GM18861 (cell line): Measurements from ENCODE around the gene TUSC2.

Source experiments
- ATAC-seq: cut with Tn5 transposase; IDR thresholded peaks from one replicate; pipeline ENCODE4 v1.9.1; 2021; ENCODE audit not compliant: unreplicated experiment

TUSC2 gene

DNA sequence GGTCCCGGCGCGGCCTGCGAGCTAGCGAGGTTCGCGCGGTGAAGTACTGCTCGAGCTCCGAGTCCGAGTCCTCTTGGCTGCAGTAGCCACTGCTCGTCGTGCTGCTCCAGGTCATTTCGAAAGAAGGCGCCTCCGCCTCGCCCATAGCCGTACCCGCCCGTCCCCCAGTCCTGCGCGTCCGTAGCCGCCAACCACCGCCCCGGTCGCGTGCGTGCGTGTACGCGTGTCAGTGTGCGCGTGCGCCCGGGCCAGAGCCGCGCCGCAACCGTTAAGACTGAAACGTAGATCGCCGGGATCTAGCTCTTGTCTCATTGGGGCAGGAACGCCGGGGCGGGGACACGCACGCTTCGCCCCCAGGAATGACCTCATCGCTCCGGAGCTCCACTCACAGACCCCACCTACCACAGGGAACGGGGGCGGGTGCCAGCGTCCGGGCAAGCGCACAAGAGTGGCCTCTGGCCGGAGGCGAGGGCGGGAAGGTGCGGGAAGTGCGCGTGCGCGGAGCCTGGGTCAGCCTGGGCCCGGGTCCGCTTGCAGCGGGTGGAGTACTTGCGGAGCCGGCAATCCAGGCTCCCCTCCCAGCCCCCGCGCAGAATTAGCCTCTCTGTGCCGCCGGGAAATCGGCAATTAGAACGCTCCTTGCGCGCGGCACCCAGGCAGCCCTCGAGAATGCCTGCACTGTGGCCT lies 9.3 kb upstream of the TUSC2 start:
- ATAC-seq: peak; percentile 76

GRCh38 chr3:50336452-50337174 lies 8.6 kb upstream of the TUSC2 start:
- ATAC-seq: peak; percentile 17

DNA sequence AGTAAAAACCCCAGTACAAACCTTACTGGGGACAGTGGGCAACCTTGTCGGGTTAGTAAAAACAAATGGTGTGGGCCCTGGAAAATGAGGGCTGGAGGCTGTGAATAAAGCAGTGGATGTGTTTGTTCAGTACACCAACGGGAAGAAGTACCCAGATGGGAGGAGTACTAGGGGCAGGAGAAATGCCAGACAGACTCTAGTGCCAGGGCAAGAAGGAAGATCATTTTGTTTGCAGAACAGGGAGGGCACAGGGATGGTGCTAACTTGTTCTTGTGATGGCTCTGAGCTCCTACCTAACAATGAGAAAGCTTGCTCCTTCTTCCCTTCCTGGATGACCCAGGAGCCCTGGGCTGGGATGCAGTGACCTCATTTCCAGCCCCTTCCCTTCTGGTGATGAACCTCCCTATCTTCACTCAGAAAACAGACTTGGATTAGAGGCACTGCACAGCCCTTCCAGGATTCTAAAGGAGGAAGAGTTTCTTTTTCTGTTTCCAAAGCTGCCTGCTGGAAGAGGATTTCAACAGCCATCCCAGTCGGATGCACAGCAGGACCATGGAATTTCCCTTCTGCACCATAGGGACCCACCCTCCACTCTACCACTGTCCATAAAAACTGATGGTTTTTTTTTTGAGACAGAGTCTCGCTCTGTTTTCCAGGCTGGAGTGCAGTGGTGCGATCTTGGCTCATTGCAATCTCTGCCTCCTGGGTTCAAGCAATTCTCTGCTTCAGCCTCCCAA lies 6.5 kb upstream of the TUSC2 start:
- ATAC-seq: no peak

- no peak for ATAC-seq
Measured at GRCh38 chr3:50333744-50334328, 5.8 kb upstream of the TUSC2 start.

DNA sequence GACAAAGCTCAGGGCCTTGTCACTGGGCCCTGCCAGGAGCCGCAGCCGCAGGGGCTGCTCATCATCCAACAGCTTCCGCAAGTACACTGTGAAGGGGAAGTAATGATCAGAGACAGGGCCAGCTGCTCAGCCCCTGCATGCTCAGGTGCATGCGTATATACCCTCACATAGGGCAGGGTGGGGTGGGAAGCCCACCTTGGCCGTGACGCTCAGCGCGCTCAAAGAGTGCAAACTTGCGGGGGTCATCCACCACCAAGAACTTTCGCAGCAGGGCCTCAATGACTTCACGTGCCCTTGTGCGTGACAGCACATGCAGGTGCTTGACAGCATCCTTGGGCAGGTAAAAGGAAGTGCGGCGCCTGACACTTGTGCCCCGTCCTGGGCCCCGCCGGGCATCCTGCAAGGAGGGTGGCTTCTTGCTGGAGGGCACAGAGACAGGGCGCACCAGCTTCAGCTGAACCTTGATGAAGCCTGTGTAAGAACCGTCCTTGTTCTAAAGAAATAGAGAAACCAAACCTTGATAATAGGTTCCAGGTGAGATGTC lies 3.4 kb upstream of the TUSC2 start:
- no peak for ATAC-seq

- no peak for ATAC-seq
Measured at GRCh38 chr3:50330330-50330729, 2.3 kb upstream of the TUSC2 start.

- ATAC-seq: no peak
Measured at GRCh38 chr3:50327129-50327528, 894 bp downstream of the TUSC2 start.

GRCh38 chr3:50326182-50326541 lies 1.9 kb downstream of the TUSC2 start:
- no peak for ATAC-seq

DNA sequence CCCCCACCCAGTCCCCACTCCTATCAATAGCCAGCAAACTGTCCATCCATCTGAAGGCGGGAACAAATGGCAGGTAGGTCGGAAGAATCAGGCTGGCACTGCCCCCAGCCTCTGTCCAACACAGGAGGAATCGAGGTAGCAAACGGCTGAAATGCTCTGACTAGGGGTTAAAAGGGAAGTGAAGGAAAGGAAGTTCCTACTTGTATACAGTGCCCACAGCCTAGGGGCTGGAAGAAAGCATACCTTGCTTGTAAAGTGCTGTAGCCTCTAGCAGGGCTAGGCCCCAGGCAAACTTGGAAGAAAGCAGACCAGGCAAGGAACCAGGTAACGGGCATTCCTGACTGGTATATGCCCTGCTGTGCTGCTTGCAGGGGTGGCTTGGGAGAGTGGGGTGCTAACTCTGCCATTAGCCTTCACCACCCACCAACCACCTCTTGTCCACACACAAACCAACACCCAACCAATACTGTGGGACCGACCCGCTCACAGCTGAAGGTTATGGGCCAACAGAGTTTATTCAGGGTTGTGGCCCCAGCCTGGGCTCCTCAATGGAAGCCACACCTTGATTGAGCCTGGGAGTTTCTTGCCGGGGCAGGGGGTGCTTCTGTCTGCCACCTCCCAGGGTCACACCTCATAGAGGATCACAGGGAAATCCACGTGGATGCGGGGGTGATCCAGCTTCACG lies 2.4 kb downstream of the TUSC2 start:
- ATAC-seq: no peak

- no peak for ATAC-seq
Measured at GRCh38 chr3:50325113-50325480, 2.9 kb downstream of the TUSC2 start.

GRCh38 chr3:50324351-50325112 lies 3.5 kb downstream of the TUSC2 start:
- no peak for ATAC-seq

GRCh38 chr3:50323614-50324199 lies 4.3 kb downstream of the TUSC2 start:
- ATAC-seq: no peak

DNA sequence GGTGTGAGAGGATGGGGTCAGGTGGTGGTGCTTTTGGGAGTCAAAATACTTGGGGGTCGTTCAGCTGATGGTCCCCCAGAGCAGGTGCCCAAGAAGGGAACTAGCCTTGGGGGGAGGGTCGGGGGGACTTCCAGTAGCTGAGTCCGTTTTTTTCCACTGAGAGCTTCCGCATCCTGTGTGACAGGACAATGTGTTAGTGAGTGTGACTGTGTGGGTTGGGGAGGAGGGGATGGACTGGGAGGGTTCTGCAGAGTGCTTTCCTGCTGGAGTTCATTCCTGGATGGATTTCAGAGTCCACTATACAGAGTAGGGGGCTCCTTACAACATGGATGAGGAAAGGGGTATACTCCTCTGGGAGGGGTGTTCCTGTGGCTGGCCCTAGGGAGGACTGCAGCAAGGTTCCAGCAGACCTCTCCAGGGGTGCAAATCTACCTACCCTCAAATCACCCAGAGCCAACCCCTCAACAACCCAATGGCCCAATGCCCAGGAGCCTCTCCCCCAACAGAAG lies 4.9 kb downstream of the TUSC2 start:
- no peak for ATAC-seq

GRCh38 chr3:50322386-50323091 lies 5.5 kb downstream of the TUSC2 start, which contains the start of gene HYAL2:
HYAL2 (minus strand) TSS chr3:50322745; CDS start chr3:50320489, 2,256 bp downstream.
- no peak for ATAC-seq

DNA sequence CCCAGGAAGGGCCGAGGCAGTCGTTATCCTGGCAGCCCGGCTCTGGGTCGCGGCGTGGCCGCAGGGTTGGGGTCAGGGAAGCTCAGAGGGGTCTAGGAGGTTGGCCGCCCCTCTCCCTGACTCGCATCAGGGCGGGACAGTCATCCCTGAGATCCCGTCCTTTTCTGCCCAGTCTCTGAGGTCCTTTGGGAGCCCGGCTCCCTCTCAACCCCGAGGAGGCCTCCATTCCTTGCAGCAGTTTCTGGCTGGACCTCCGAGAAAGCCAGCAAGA lies 6.0 kb downstream of the TUSC2 start:
- ATAC-seq: no peak

- ATAC-seq: peak; percentile 58
Measured at GRCh38 chr3:50321336-50322114, 6.5 kb downstream of the TUSC2 start.

DNA sequence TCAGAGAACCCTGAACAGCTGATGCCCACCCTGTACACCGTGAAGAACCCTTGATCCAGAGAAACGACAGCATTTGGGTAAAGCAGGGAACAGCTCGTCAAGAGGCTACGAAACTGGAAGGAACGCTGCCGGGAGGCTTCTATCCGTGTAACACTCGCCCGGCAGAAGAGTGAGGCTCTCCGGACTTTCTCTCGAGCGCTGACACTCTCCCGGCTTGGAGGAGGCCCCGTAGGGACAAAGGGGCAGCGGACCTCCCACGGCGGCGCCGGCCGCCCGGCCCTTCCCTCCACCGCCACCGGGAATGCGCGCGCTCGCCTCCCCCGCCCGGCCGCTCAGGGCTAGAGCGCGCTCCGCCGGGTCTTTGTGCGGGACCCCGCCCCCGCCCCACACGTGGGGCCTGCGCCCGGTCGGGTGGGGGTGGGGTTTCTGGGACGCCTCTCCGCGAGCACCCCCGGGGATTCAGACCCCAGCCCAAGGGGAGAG lies 7.1 kb downstream of the TUSC2 start:
- peak; percentile 39 for ATAC-seq
